GM12878 (cell line): Measurements from ENCODE around the gene VSIG10L2. TPM values are rescaled to one million over a fixed set of nuclear protein-coding genes. Genes with fewer than 3 reads are reported as not detected.
A peak's percentile ranks its signal among the peaks of the same experiment; 100 is the strongest.

Experiments
- ATAC-seq: fragments of 200-7000 bp; cut with Tn5 transposase; 3 replicates; pipeline ENCODE4 v1.9.1; 2020; ENCODE audit warnings: mild to moderate bottlenecking, moderate library complexity
- BruUV-seq: library from RNA; stranded (reverse); fragments of 400-500 nt; replicated peaks from 2 replicates; lab custom pipeline; 2021; lab: Mats Ljungman, UMichigan
- CTCF ChIA-PET: fragments of 300-600 bp; sonication (Branson Sonifier 250); formaldehyde crosslinking; extraction: SDS; loops from one replicate; lab custom pipeline; 2021; ENCODE audit warnings: inconsistent platforms; lab: Yijun Ruan, JAX
- POLR2A ChIA-PET: fragments of 350-600 bp; formaldehyde crosslinking; extraction: SDS; loops from one replicate; lab custom pipeline; 2021; ENCODE audit warnings: inconsistent platforms; lab: Charles Lee
- RAD21 ChIA-PET: fragments of 300-600 bp; sonication (Branson Sonifier 250); formaldehyde crosslinking; loops from one replicate; lab custom pipeline; 2023; ENCODE audit warnings: antibody characterized with exemption; ENCODE audit not compliant: unreplicated experiment; lab: Charles Lee
- SMC1A ChIA-PET: fragments of 300-600 bp; sonication (Branson Sonifier 250); formaldehyde crosslinking; loops from one replicate; lab custom pipeline; 2023; ENCODE audit not compliant: unreplicated experiment, uncharacterized antibody; lab: Charles Lee
- DNase-seq: peaks from one replicate; pipeline ENCODE4 v3.0.0-alpha.2; 2011; ENCODE audit warnings: low read depth, low spot score
- FAIRE-seq: peaks from 3 replicates; lab custom pipeline; 2011; peaks lifted over from hg19 to GRCh38; lab: Jason Lieb, UNC
- H2AFZ ChIP-seq: 2 replicates; pipeline ENCODE4 v1.6.0; 2011; ENCODE audit warnings: low read depth, low read length, control low read depth; ENCODE audit not compliant: control insufficient read depth
- H3K27ac ChIP-seq: 2 replicates; pipeline ENCODE4 v1.5.1; 2011; ENCODE audit warnings: control low read depth; ENCODE audit not compliant: control insufficient read depth, insufficient read depth
- H3K27me3 ChIP-seq, 2 experiments: replicated peaks in 1 of 2; 2 replicates each; pipeline versions ENCODE4 v1.6.0 to v1.6.1; 2011; ENCODE audit warnings: low read length in 1 of 2; ENCODE audit not compliant: control insufficient read depth in 2 of 2, insufficient read depth in 2 of 2
- H3K36me3 ChIP-seq, 2 experiments: 2 replicates each; pipeline ENCODE4 v1.5.1; 2011; ENCODE audit warnings: low read length in 1 of 2; ENCODE audit not compliant: control insufficient read depth in 2 of 2, insufficient read depth in 2 of 2
- H3K4me1 ChIP-seq: 2 replicates; pipeline ENCODE4 v1.6.1; 2011; ENCODE audit warnings: mild to moderate bottlenecking, low read length, moderate library complexity, mixed read lengths; ENCODE audit not compliant: control insufficient read depth, insufficient read depth
- H3K4me2 ChIP-seq: 2 replicates; pipeline ENCODE4 v1.6.0; 2011; ENCODE audit warnings: control low read depth; ENCODE audit not compliant: control insufficient read depth, insufficient read depth
- H3K4me3 ChIP-seq: fragments of 200-600 bp; sonication (generic); 2 replicates; pipeline ENCODE4 v1.5.1; 2016
- H3K79me2 ChIP-seq: 2 replicates; pipeline ENCODE4 v1.6.0; 2011; ENCODE audit warnings: low read length; ENCODE audit not compliant: control insufficient read depth, insufficient read depth
- H3K9ac ChIP-seq: 2 replicates; pipeline ENCODE4 v1.8.0; 2011; ENCODE audit warnings: low read length, control low read depth, mixed read lengths; ENCODE audit not compliant: control insufficient read depth, insufficient read depth
- H3K9me3 ChIP-seq: replicated peaks from 3 replicates; pipeline ENCODE4 v1.5.1; 2011; ENCODE audit warnings: mild to moderate bottlenecking, low read length; ENCODE audit not compliant: control insufficient read depth, insufficient read depth
- H4K20me1 ChIP-seq: 2 replicates; pipeline ENCODE4 v1.6.0; 2011; ENCODE audit not compliant: control insufficient read depth, insufficient read depth
- ASH2L ChIP-seq: fragments of 300-600, 200-600 bp; sonication (generic); IDR thresholded peaks from 2 replicates; pipeline ENCODE4 v1.6.1; 2017; ENCODE audit warnings: low read depth, mild to moderate bottlenecking, borderline replicate concordance
- BCL11A ChIP-seq: IDR thresholded peaks from 2 replicates; pipeline ENCODE4 v1.6.1; 2011; ENCODE audit warnings: low read depth, low read length
- CTCF ChIP-seq, 3 experiments: IDR thresholded peaks in 2 of 3; conservative IDR thresholded peaks in 1 of 3; 2 replicates each; pipeline ENCODE4 v1.5.1; 2011; ENCODE audit warnings: low read depth in 3 of 3, low read length in 3 of 3, mild to moderate bottlenecking in 3 of 3, control low read depth in 2 of 3, moderate library complexity in 2 of 3, inconsistent platforms in 1 of 3, mixed read lengths in 1 of 3; ENCODE audit not compliant: control insufficient read depth in 2 of 3, insufficient read depth in 1 of 3; ENCODE audit errors: extremely low read depth in 1 of 3
- MAX ChIP-seq: IDR thresholded peaks from 2 replicates; pipeline ENCODE4 v1.6.1; 2012; ENCODE audit warnings: low read depth, low read length, improper control_type of control experiment
- MYB ChIP-seq: fragments of 150-350 bp; IDR thresholded peaks from 2 replicates; pipeline ENCODE4 v1.6.1; 2014; ENCODE audit warnings: mild to moderate bottlenecking, low read depth, low read length, borderline replicate concordance
- PAX5 ChIP-seq: IDR thresholded peaks from 2 replicates; pipeline ENCODE4 v1.6.1; 2011; ENCODE audit warnings: low read depth, low read length, borderline replicate concordance
- POLR2A ChIP-seq: IDR thresholded peaks from 2 replicates; pipeline ENCODE4 v1.6.1; 2011; ENCODE audit warnings: low read depth, mild to moderate bottlenecking, low read length
- TBL1XR1 ChIP-seq: IDR thresholded peaks from 2 replicates; pipeline ENCODE4 v1.6.1; 2012; ENCODE audit warnings: low read depth, low read length, improper control_type of control experiment
- TCF3 ChIP-seq: IDR thresholded peaks from 2 replicates; pipeline ENCODE4 v1.6.1; 2012; ENCODE audit warnings: low read depth, mild to moderate bottlenecking, low read length, borderline replicate concordance; ENCODE audit not compliant: insufficient read depth
- ZZZ3 ChIP-seq: IDR thresholded peaks from 2 replicates; pipeline ENCODE4 v1.6.1; 2011; ENCODE audit warnings: low read depth; ENCODE audit not compliant: control insufficient read depth, insufficient read length
- whole genome bisulfite sequencing: methylation state at CpG from one replicate; pipeline ENCODE4 v1.1.6; 2016; ENCODE audit warnings: low lambda C conversion rate; ENCODE audit not compliant: insufficient replicate concordance, insufficient coverage; ENCODE audit errors: missing lambda C conversion rate; 5-methylcytosine and 5-hydroxymethylcytosine counted together
- in situ Hi-C: fragments of 300-500 bp; cut with MboI; formaldehyde crosslinking; loops from 9 replicates; pipeline ENCODE4 v1.14.3; 2018; ENCODE audit warnings: mixed read lengths
- intact Hi-C: fragments of 100-400 bp; cut with micrococcal nuclease; formaldehyde crosslinking; loops from one replicate; pipeline ENCODE4 v1.14.2; 2022; ENCODE audit not compliant: unreplicated experiment
- polyA plus RNA-seq, 11 experiments: library from polyadenylated mRNA; depleted of rRNA in 4 of 11; unstranded in 6 of 11; stranded (reverse) in 5 of 11; fragments of >200 nt; fragmentation: Nextera tagmentation in 4 of 11; fragmentation: Illumina TruSeq in 1 of 11; extraction: Ambion mirVana in 4 of 11; extraction: Trizol in 1 of 11; gene quantifications; 1 replicate in 1 of 11; 2 replicates in 10 of 11; pipeline versions ENCODE4 v1.2.1 to v1.2.3, GENCODE V29; 2011 to 2016; ENCODE audit warnings: inconsistent platforms in 2 of 11, missing spikeins in 2 of 11, low read depth in 1 of 11
- total RNA-seq, 4 experiments: library from RNA; depleted of rRNA in 3 of 4; stranded (reverse); fragments of >200 nt in 3 of 4; fragmentation: Illumina TruSeq in 1 of 4; extraction: Trizol in 1 of 4; gene quantifications; 2 replicates each; pipeline versions ENCODE4 v1.2.1 to v1.2.3, GENCODE V29; 2013 to 2021
- TF ChIP-seq, protein P1 (sequence below): fragments of 450-650 bp; IDR thresholded peaks from 2 replicates; pipeline ENCODE4 v1.6.1; 2017; ENCODE audit warnings: mild to moderate bottlenecking, moderate library complexity
- TF ChIP-seq, protein P2 (sequence below): fragments of 450-650 bp; formaldehyde crosslinking; IDR thresholded peaks from 2 replicates; pipeline ENCODE4 v1.4.0; 2022; ENCODE audit warnings: mild to moderate bottlenecking, moderate library complexity

Gene VSIG10L2
- total and polyA plus RNA-seq, 10 of the 15 experiments (the other 5 are each of a cell fraction or from before 2014, with no cell fraction given) = 0.02 TPM; not detected in 9

DNA sequence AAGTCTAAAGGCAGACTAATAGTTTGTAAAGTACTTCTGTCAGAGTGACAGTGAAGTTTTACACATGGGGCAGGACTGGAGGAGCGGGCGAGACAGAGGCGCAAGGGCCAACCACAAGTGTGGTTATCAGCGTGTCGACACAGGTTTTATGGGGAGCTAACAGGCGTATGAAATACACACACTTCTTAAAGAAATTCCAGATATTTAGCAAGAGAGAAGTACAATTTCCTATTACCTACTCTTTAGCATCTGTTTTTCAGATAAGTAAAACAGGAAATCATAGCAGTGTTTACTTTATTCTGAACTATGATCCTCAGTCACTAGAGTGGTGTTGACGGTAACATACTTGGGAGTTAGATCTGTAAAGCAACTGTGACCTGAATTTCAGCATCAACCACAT, 22.5 kb downstream of the VSIG10L2 start:
- ChIA-PET SMC1A (interaction anchor here (0.7 kb wide), 1 partner anchor 86 kb away, joined by 3 read pairs; no protein-coding TSS in a partner anchor), POLR2A (no interaction called here), CTCF (interaction anchor here (0.9 to 1.4 kb wide), 4 partner anchors 31 to 93 kb away, joined by 3 to 4 read pairs (median 3); no protein-coding TSS in a partner anchor), RAD21 (interaction anchor here (1.6 kb wide), 1 partner anchor 89 kb away, joined by 4 read pairs; no protein-coding TSS in a partner anchor)
- Histone ChIP-seq H3K4me1 (no peaks in the 10 kb centered on the region), H4K20me1 (no peaks in the 10 kb centered on the region), H3K9ac (no peak overlapping the region), H3K4me3 (no peak overlapping the region), H3K27me3 (no peaks in the 10 kb centered on the region), H3K27ac (no peak overlapping the region), H3K79me2 (no peaks in the 10 kb centered on the region), H2AFZ (no peak overlapping the region), H3K9me3 (peaks cover under 1% of the 10 kb centered on the region; the same call in 1 of the 3 replicates), H3K4me2 (no peak overlapping the region)
- ATAC-seq (peak; percentile 60), DNase-seq (no peak), FAIRE-seq (no peak)
- 23% methylated on average over 7 of the region's 7 CpGs for WGBS
- intact Hi-C loops = no loop called here
- BruUV-seq = no TSS peak
- in situ Hi-C loops = no loop called here
- TF ChIP-seq PAX5 (no peak), TBL1XR1 (no peak), POLR2A (no peak), BCL11A (no peak), TCF3 (no peak), ASH2L (no peak), ZZZ3 (no peak), MYB (no peak), CTCF (IDR thresholded peaks at IDR 0.05 in 2 of 3, conservative IDR thresholded peaks at IDR 0.05 in 1 of 3; ENCODE audit: control insufficient read depth in 2 of 3, extremely low read depth in 1 of 3, insufficient read depth in 1 of 3, low read depth in 3 of 3, low read length in 3 of 3) (no peak), MAX (no peak)
- TF ChIP-seq, protein P1, sequence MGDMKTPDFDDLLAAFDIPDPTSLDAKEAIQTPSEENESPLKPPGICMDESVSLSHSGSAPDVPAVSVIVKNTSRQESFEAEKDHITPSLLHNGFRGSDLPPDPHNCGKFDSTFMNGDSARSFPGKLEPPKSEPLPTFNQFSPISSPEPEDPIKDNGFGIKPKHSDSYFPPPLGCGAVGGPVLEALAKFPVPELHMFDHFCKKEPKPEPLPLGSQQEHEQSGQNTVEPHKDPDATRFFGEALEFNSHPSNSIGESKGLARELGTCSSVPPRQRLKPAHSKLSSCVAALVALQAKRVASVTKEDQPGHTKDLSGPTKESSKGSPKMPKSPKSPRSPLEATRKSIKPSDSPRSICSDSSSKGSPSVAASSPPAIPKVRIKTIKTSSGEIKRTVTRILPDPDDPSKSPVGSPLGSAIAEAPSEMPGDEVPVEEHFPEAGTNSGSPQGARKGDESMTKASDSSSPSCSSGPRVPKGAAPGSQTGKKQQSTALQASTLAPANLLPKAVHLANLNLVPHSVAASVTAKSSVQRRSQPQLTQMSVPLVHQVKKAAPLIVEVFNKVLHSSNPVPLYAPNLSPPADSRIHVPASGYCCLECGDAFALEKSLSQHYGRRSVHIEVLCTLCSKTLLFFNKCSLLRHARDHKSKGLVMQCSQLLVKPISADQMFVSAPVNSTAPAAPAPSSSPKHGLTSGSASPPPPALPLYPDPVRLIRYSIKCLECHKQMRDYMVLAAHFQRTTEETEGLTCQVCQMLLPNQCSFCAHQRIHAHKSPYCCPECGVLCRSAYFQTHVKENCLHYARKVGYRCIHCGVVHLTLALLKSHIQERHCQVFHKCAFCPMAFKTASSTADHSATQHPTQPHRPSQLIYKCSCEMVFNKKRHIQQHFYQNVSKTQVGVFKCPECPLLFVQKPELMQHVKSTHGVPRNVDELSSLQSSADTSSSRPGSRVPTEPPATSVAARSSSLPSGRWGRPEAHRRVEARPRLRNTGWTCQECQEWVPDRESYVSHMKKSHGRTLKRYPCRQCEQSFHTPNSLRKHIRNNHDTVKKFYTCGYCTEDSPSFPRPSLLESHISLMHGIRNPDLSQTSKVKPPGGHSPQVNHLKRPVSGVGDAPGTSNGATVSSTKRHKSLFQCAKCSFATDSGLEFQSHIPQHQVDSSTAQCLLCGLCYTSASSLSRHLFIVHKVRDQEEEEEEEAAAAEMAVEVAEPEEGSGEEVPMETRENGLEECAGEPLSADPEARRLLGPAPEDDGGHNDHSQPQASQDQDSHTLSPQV = no peak
- TF ChIP-seq, protein P2, sequence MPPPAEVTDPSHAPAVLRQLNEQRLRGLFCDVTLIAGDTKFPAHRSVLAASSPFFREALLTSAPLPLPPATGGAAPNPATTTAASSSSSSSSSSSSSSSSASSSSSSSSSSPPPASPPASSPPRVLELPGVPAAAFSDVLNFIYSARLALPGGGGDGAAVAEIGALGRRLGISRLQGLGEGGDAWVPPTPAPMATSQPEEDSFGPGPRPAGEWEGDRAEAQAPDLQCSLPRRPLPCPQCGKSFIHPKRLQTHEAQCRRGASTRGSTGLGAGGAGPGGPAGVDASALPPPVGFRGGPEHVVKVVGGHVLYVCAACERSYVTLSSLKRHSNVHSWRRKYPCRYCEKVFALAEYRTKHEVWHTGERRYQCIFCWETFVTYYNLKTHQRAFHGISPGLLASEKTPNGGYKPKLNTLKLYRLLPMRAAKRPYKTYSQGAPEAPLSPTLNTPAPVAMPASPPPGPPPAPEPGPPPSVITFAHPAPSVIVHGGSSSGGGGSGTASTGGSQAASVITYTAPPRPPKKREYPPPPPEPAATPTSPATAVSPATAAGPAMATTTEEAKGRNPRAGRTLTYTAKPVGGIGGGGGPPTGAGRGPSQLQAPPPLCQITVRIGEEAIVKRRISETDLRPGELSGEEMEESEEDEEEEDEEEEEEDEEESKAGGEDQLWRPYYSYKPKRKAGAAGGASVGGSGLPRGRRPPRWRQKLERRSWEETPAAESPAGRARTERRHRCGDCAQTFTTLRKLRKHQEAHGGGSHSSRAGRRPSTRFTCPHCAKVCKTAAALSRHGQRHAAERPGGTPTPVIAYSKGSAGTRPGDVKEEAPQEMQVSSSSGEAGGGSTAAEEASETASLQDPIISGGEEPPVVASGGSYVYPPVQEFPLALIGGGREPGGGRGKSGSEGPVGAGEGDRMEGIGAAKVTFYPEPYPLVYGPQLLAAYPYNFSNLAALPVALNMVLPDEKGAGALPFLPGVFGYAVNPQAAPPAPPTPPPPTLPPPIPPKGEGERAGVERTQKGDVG = no peak
- TF ChIP-seq, all 136 proteins: peak for 0
- H3K36me3 ChIP-seq = no peaks in the 10 kb centered on the region
